ENCODE data around the gene TBCEL.
A peak's percentile ranks its signal among the peaks of the same experiment; 100 is the strongest.

The TBCEL gene

GRCh38 chr11:121054266-121054665, 30.4 kb downstream of the TBCEL start:
- DNase-seq: no peak
- intact Hi-C loops (cut with DNase I): no loop called here

DNA sequence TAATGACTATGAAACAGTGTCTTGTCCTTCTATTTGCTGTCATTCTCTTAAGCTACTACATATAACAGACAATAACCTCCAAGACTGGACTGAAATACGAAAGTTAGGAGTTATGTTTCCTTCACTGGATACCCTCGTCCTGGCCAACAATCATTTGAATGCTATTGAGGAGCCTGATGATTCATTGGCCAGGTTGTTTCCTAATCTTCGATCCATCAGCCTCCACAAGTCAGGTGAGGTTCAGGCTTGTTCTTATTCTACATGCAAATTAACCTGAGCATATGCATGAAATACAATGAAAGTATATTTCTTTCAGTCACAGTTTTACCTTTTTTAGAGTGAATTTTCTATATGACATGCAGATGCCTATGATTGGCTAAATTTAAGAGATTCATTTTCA, 31.2 kb downstream of the TBCEL start:
- intact Hi-C loops (cut with DNase I): no loop called here

GRCh38 chr11:121057922-121058321, 34.0 kb downstream of the TBCEL start:
- intact Hi-C loops (cut with DNase I): no loop called here
- DNase-seq: no peak

More for the DNA sequence above, 31.2 kb downstream of the TBCEL start:
- DNase-seq: no peak

DNA sequence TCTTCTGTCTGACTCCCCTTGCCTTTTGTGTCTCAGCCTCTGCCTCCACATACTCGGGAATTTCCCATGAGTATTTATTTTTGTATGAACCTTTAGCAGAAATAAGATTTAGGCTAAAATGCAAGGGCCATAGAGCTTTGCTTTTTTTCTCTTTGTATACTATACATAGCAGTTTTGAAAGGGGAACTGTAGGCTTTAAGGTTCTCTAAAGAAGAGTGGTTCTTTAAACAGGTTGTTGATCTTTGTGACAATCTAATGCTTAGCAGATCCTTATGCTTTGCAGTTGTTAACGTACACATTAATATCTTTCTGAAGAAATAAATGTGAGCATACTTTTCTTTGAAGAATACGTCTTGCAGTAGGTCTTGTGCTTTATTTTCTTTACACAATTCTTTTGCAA, 35.0 kb downstream of the TBCEL start:
- intact Hi-C loops (cut with DNase I): no loop called here
- DNase-seq: no peak

GRCh38 chr11:121059605-121060004, 35.7 kb downstream of the TBCEL start:
- intact Hi-C loops (cut with DNase I): no loop called here
- no peak for DNase-seq

- no peak for DNase-seq
- intact Hi-C loops (cut with DNase I): no loop called here
Measured at GRCh38 chr11:121063728-121064127, 39.8 kb downstream of the TBCEL start.

DNA sequence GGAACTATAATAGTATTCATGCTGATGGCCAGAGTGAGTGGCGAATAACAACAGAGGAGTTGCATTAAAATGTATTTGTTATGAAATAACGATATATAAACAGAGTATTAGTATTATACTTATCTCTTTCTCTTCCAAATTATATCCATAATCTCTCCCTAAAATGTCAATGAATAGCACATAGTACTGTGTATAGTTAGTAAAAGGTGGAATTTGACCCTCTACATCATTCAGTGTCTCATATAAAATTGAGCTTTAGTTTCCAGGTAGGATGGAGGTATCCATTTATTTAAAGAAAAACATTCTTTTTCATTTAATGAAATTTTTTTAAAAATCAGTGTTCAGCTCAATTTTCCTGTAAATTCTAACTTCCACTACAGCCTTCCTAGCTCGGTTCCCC, 42.7 kb downstream of the TBCEL start:
- no peak for DNase-seq
- intact Hi-C loops (cut with DNase I): no loop called here

DNA sequence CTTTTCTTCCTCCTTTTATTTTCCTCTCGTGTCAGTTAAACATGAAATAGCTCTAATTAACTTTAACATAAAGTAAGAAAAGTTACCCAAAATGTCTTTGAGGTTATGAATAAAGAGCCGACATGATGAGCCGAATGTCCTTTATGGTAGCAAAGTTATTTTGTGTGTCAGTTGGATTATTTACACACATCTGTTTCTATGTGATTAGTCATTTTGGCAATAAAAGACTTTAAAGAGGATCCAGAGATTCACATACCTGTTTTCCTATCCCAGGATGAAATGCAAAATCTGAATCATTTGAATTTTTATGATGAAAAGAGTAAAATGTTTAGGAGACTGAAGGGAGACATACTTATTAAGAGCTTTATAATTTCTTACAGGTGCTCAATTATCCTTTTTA, 43.1 kb downstream of the TBCEL start:
- intact Hi-C loops (cut with DNase I): no loop called here
- DNase-seq: no peak

DNA sequence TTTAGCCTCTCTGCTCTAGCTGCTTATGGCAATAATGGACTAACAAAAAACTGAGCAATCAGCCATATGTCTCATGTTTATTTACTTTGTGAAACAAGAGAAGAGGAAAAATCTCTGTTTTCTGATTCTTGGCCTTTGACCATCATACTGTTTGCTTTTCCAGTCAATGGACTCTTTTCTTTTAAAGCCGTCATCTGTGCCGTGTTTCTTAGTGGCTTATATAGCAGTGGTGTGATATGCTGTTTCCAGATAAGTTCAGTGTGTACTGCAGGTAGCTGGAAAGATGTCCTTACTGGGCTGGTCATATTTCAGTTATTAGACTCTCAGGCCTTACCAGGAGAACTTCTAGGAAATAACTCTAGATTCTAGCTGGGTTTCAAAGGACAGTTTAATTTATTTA, 43.6 kb downstream of the TBCEL start:
- DNase-seq: no peak
- intact Hi-C loops (cut with DNase I): no loop called here

DNA sequence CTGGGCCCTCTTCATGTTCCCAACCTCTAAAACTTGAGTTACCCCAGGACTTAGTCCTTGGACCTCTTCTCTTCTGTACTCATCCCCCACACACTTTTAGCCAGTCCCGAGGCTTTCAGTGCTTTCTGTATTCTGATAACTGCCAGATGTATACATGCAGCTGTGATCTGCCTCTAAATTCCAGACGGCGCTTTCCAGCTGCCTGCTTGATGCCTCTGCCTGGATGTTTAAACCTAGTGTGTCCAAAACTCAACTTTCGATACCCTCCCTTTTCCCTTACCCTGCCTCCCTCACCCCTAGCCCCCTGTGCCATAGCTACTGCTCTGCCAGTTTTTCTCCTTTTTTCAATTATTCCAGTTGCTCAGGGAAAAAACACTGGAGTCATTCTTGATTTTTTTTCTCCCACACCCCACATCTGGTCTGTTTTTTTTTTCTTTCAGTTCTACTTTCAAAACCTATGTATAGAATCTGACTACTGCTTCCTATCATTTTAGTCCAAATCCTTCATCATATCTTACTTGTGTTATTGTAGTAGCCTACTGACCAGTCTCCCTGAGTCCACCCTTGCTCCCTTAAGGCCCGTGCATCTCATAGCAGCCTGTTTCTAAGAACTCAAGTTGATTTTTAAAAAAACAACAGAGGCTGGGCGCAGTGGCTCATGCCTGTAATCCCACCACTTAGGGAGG, 44.2 kb downstream of the TBCEL start:
- intact Hi-C loops (cut with DNase I): no loop called here
- peak in 4 of 42 donors; percentile 0 to 42 (median 14) for DNase-seq

DNA sequence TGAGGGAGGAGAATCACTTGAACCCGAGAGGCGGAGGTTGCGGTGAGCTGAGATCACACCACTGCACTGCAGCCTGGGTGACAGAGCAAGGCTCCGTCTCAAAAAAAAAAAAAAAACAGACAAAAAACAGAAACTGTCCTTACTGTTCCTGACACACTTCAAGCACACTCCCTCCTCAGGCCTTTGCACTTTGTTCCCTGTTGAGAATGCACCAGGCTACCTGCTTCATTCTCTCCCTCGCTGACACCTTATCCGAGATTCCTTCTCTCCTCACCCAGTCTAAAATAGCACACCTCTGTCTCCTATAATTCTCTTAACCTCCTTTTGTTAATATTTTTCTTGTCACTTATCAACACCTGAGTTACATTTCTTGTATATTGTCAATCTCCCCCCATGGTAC, 44.9 kb downstream of the TBCEL start:
- no peak for DNase-seq
- intact Hi-C loops (cut with DNase I): no loop called here

- no peak for DNase-seq
- intact Hi-C loops (cut with DNase I): no loop called here
Measured at GRCh38 chr11:121070951-121071845, 47.3 kb downstream of the TBCEL start.

DNA sequence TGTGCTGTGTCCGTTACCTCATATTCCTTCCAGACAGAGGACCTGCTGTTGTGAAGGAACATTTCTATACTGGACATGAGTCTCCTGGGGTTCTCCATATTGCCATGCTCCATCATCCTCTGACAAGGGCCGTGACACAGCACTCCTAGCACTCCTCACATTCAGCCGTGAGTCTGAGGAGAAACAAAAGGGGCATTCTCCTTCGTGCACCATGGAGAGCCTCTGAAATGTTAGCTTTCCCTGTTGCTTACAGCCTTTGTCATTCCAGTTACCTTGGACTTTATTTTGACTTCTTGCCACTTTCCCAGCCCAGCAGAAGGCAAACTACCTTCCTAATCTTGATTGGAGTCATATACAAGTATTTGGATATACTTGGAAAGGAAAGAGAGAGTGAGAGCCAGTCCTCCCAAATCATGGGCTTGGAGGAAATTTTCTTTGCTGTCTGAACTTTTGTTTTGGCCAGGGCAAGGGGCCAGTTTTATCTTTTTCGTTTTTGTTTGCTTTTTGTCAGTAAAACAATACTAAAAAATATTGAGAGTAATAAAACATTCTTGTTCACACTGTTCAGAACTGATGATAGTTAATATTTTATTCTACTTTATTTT, 48.0 kb downstream of the TBCEL start:
- DNase-seq: peak in 34 of 42 donors; percentile 2 to 70 (median 28)
- intact Hi-C loops (cut with DNase I): no loop called here

DNA sequence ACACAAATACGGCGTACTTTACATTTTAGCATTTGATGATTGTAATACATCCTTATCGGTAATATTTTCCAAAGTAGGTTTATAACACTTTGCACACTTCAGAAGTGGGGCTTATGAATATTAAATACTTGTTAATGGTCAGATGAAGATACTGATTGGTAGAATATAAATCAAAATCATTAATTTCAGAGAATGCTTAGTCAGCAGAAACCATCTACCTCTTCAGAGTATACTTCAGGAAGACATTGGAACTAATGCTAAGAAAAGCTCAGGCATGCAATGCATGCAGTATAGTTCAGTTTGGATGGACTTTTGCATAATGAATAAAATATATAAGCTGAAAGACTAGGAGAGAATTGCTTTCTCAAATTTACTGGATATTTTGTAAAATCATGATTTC, 57.4 kb downstream of the TBCEL start:
- no peak for DNase-seq
- intact Hi-C loops (cut with DNase I): no loop called here

- intact Hi-C loops (cut with DNase I): no loop called here
Measured at GRCh38 chr11:121082219-121082618, 58.3 kb downstream of the TBCEL start.

GRCh38 chr11:121082670-121083069, 58.8 kb downstream of the TBCEL start:
- no peak for DNase-seq
- intact Hi-C loops (cut with DNase I): no loop called here

More at GRCh38 chr11:121082219-121082618, 58.3 kb downstream of the TBCEL start:
- no peak for DNase-seq

- DNase-seq: no peak
- intact Hi-C loops (cut with DNase I): no loop called here
Measured at GRCh38 chr11:121086866-121087265, 63.0 kb downstream of the TBCEL start.

- intact Hi-C loops (cut with DNase I): no loop called here
- DNase-seq: no peak
Measured at GRCh38 chr11:121089566-121089965, 65.7 kb downstream of the TBCEL start.

DNA sequence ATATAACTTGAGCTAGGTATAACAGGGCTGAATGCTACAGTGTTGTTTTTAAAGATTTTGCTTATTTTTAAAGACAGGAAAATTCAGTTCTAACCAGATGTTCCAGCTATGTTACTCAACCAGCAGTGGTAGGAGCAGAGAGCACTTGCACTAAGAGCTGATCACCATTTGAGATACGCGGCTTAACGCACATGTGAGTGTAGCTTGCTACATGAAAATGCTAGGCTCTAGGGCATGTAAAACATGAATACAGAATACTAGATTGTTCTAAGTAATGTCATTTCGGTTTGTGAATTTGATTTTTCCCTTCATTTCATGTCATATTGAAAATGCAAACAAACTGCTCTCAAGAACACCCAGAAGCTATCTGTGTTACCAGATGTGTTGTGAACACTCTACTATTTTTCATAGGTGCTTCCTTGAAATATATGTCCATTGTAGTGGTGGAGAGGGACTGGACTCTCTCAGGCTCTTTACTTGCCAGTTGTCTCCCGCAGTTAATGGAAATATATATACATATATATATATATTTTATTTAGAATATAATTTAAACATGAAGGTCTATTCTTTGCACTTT, 66.3 kb downstream of the TBCEL start:
- intact Hi-C loops (cut with DNase I): no loop called here
- no peak for DNase-seq

All from head of caudate nucleus (tissue), 42 donors.